K562 (cell line): ENCODE results near the gene RGS7. TPM values are rescaled to one million over a fixed set of nuclear protein-coding genes. Genes with fewer than 3 reads are reported as not detected.
"Not testable (repeated sequence)": the region's sequence is repeated elsewhere in the genome, so short reads cannot be mapped to it uniquely, and the experiment has no call there.

Source experiments
- ATAC-seq: fragments of 200-7000 bp; cut with Tn5 transposase; 3 replicates; pipeline ENCODE4 v1.9.1; 2020; ENCODE audit warnings: moderate library complexity
- BruUV-seq: library from RNA; stranded (reverse); fragments of 400-500 nt; replicated peaks from 2 replicates; lab custom pipeline; 2021; lab: Mats Ljungman, UMichigan
- CTCF ChIA-PET: fragments of 300-600 bp; formaldehyde crosslinking; extraction: SDS; loops from one replicate; lab custom pipeline; 2021; ENCODE audit warnings: low intra/inter-chr PET ratio; lab: Yijun Ruan, JAX
- POLR2A ChIA-PET: fragments of 300-600, 350-650 bp; sonication (Branson Sonifier 250); formaldehyde crosslinking; extraction: SDS; loops from one replicate; lab custom pipeline; 2021; ENCODE audit warnings: antibody characterized with exemption, inconsistent platforms; lab: Yijun Ruan, JAX
- DNase-seq, 4 experiments: peaks; one replicate each; pipeline versions ENCODE4 v3.0.0 to v3.0.0-alpha.2; 2011 to 2018; ENCODE audit warnings: low spot score in 3 of 4, mixed read lengths in 3 of 4; ENCODE audit errors: extremely low read depth in 1 of 4
- FAIRE-seq: peaks from 2 replicates; lab custom pipeline; 2011; peaks lifted over from hg19 to GRCh38; lab: Jason Lieb, UNC
- H2AFZ ChIP-seq: 2 replicates; pipeline ENCODE4 v1.6.0; 2011; ENCODE audit warnings: low read depth, low read length, control low read depth, inconsistent platforms
- H3K27ac ChIP-seq: fragments of 200-600 bp; 3 replicates; pipeline ENCODE4 v1.8.0; 2011; ENCODE audit warnings: low read depth, mild to moderate bottlenecking, control low read depth, inconsistent platforms, low read length, moderate library complexity, mixed read lengths; ENCODE audit errors: extremely low read depth
- H3K27me3 ChIP-seq, 2 experiments: fragments of 300-600 bp in 1 of 2; 2 replicates in 1 of 2; 3 replicates in 1 of 2; pipeline versions ENCODE4 v1.6.0 to v1.8.0; 2011; ENCODE audit warnings: inconsistent platforms in 2 of 2, low read length in 2 of 2, mild to moderate bottlenecking in 1 of 2, mixed read lengths in 1 of 2, moderate library complexity in 1 of 2; ENCODE audit not compliant: control insufficient read depth in 2 of 2, insufficient read depth in 2 of 2
- H3K36me3 ChIP-seq: fragments of 300-600 bp; 3 replicates; pipeline ENCODE4 v1.8.0; 2011; ENCODE audit warnings: mild to moderate bottlenecking, low read length, inconsistent platforms; ENCODE audit not compliant: control insufficient read depth, insufficient read depth
- H3K4me1 ChIP-seq, 2 experiments: fragments of 200-600 bp in 1 of 2; replicated peaks in 1 of 2; 2 replicates in 1 of 2; 3 replicates in 1 of 2; pipeline versions ENCODE4 v1.5.1 to v1.8.0; 2011; ENCODE audit warnings: inconsistent platforms in 2 of 2, low read length in 2 of 2, mild to moderate bottlenecking in 1 of 2, mixed read lengths in 1 of 2, moderate library complexity in 1 of 2; ENCODE audit not compliant: control insufficient read depth in 2 of 2, insufficient read depth in 2 of 2
- H3K4me2 ChIP-seq: 2 replicates; pipeline ENCODE4 v1.6.1; 2011; ENCODE audit warnings: low read length, control low read depth, inconsistent platforms, mixed read lengths; ENCODE audit not compliant: insufficient read depth
- H3K4me3 ChIP-seq: fragments of 200-600 bp; sonication (generic), shearing (Covaris generic); 2 replicates; pipeline ENCODE4 v1.5.1; 2016; ENCODE audit warnings: control low read depth, inconsistent platforms
- H3K79me2 ChIP-seq: fragments of 200-600 bp; 3 replicates; pipeline ENCODE4 v1.8.0; 2011; ENCODE audit warnings: low read length, inconsistent platforms; ENCODE audit not compliant: control insufficient read depth, insufficient read depth
- H3K9ac ChIP-seq, 2 experiments: 2 replicates each; pipeline versions ENCODE4 v1.6.0 to v1.6.1; 2011; ENCODE audit warnings: low read depth in 2 of 2, low read length in 2 of 2, control low read depth in 1 of 2, inconsistent platforms in 1 of 2, mild to moderate bottlenecking in 1 of 2, mixed read lengths in 1 of 2; ENCODE audit not compliant: insufficient read depth in 1 of 2
- H3K9me1 ChIP-seq: one replicate; pipeline ENCODE4 v1.6.0; 2011; ENCODE audit warnings: inconsistent platforms, mild to moderate bottlenecking, low read length, moderate library complexity; ENCODE audit not compliant: control insufficient read depth, insufficient read depth
- H3K9me3 ChIP-seq: replicated peaks from 2 replicates; pipeline ENCODE4 v1.5.1; 2011; ENCODE audit warnings: low read depth, low read length, inconsistent platforms; ENCODE audit not compliant: control insufficient read depth, insufficient read depth
- H4K20me1 ChIP-seq: replicated peaks from 2 replicates; pipeline ENCODE4 v1.6.1; 2011; ENCODE audit warnings: low read length, inconsistent platforms, mixed read lengths; ENCODE audit not compliant: control insufficient read depth, insufficient read depth
- CBX5 ChIP-seq: IDR thresholded peaks from 2 replicates; pipeline ENCODE4 v1.6.1; 2014; ENCODE audit warnings: low read depth, borderline replicate concordance
- HBP1 ChIP-seq: fragments of 450-650 bp; formaldehyde crosslinking; IDR thresholded peaks from 2 replicates; pipeline ENCODE4 v1.4.0; 2022; ENCODE audit warnings: missing genetic modification characterization
- HEY1 ChIP-seq: fragments of 250-450 bp; sonication (Bioruptor Pico); IDR thresholded peaks from 2 replicates; pipeline ENCODE4 v1.5.0; 2020; ENCODE audit warnings: mild to moderate bottlenecking, moderate library complexity, borderline replicate concordance
- MXI1 ChIP-seq: IDR thresholded peaks from 2 replicates; pipeline ENCODE4 v1.6.1; 2011; ENCODE audit warnings: low read depth, mild to moderate bottlenecking, improper control_type of control experiment, low read length
- NEUROD1 ChIP-seq: fragments of 150-350 bp; IDR thresholded peaks from 2 replicates; pipeline ENCODE4 v1.6.1; 2014; ENCODE audit warnings: borderline replicate concordance, low read length, low read depth; ENCODE audit not compliant: partially characterized antibody
- PHF8 ChIP-seq: fragments of 200-600 bp; sonication (generic); IDR thresholded peaks from 2 replicates; pipeline ENCODE4 v1.6.1; 2012; ENCODE audit warnings: mixed run types, mild to moderate bottlenecking, inconsistent platforms, low read length, moderate library complexity, borderline replicate concordance
- RFX1 ChIP-seq: fragments of 450-650 bp; IDR thresholded peaks from 2 replicates; pipeline ENCODE4 v1.6.1; 2016; ENCODE audit warnings: mild to moderate bottlenecking, moderate library complexity
- SRSF3 ChIP-seq: fragments of 200-400 bp; formaldehyde crosslinking; IDR thresholded peaks from 2 replicates; pipeline ENCODE4 v1.6.1; 2016; ENCODE audit warnings: mild to moderate bottlenecking, low read length, moderate library complexity; ENCODE audit not compliant: insufficient read depth
- SRSF7 ChIP-seq: fragments of 200-400 bp; formaldehyde crosslinking; optimal IDR thresholded peaks from 2 replicates; pipeline ENCODE3; 2017; ENCODE audit warnings: mild to moderate bottlenecking, low read depth, low read length
- TBL1XR1 ChIP-seq, 2 experiments: IDR thresholded peaks; 2 replicates each; pipeline ENCODE4 v1.6.1; 2012; ENCODE audit warnings: improper control_type of control experiment in 2 of 2, low read length in 2 of 2, mild to moderate bottlenecking in 1 of 2
- TCF7L2 ChIP-seq: fragments of 150-350 bp; IDR thresholded peaks from 2 replicates; pipeline ENCODE4 v1.6.1; 2016; ENCODE audit warnings: low read depth, mild to moderate bottlenecking, low read length, moderate library complexity
- ZKSCAN1 ChIP-seq: fragments of 150-350 bp; IDR thresholded peaks from 2 replicates; pipeline ENCODE4 v1.6.1; 2016; ENCODE audit warnings: low read depth, low read length
- ZNF143 ChIP-seq: sonication (generic); formaldehyde crosslinking; IDR thresholded peaks from 2 replicates; pipeline ENCODE4 v1.9.0; 2022; ENCODE audit warnings: mild to moderate bottlenecking, missing genetic modification reagents
- ZNF217 ChIP-seq: sonication (generic); formaldehyde crosslinking; IDR thresholded peaks from 2 replicates; pipeline ENCODE4 v1.8.0; 2022; ENCODE audit warnings: mild to moderate bottlenecking, missing genetic modification reagents
- ZNF232 ChIP-seq: sonication (generic); formaldehyde crosslinking; IDR thresholded peaks from 2 replicates; pipeline ENCODE4 v1.8.0; 2022; ENCODE audit warnings: mild to moderate bottlenecking, missing genetic modification reagents
- WGBS: fragments of 100-300 bp; shearing (Covaris generic); methylation state at CpG from one replicate; pipeline ENCODE4 v1.1.6; 2016; ENCODE audit warnings: low coverage, mixed read lengths; ENCODE audit not compliant: insufficient coverage; ENCODE audit errors: missing lambda C conversion rate; 5-methylcytosine and 5-hydroxymethylcytosine counted together
- in situ Hi-C: fragments of 300-500 bp; cut with MboI; formaldehyde crosslinking; loops from 4 replicates; pipeline ENCODE4 v1.15.0; 2018; ENCODE audit warnings: inconsistent platforms, mixed read lengths
- intact Hi-C: fragments of 100-400 bp; cut with micrococcal nuclease; formaldehyde crosslinking; loops from 2 replicates; pipeline ENCODE4 v1.14.2; 2022
- polyA plus RNA-seq, 8 experiments: library from polyadenylated mRNA; depleted of rRNA in 4 of 8; stranded (reverse) in 5 of 8; unstranded in 3 of 8; fragments of >200 nt; fragmentation: Nextera tagmentation in 2 of 8; fragmentation: Illumina TruSeq in 1 of 8; extraction: Ambion mirVana in 2 of 8; extraction: Trizol in 1 of 8; gene quantifications; 2 replicates each; pipeline versions ENCODE4 v1.2.1 to v1.2.3, GENCODE V29; 2011 to 2014; ENCODE audit warnings: inconsistent platforms in 1 of 8, missing spikeins in 1 of 8
- total RNA-seq, 7 experiments: library from RNA; depleted of rRNA in 6 of 7; stranded (reverse); fragments of >200 nt in 6 of 7; fragmentation: Illumina TruSeq in 2 of 7; extraction: Trizol in 2 of 7; gene quantifications; 2 replicates each; pipeline versions ENCODE4 v1.2.1 to v1.2.3, GENCODE V29; 2011 to 2021; ENCODE audit warnings: low replicate concordance in 1 of 7
- TF ChIP-seq, protein P1 (sequence below): sonication (generic); formaldehyde crosslinking; IDR thresholded peaks from 2 replicates; pipeline ENCODE4 v1.9.0; 2022; ENCODE audit warnings: mild to moderate bottlenecking, missing genetic modification reagents

Gene RGS7
- total and polyA plus RNA-seq, 9 of the 15 experiments (the other 6 are each of a cell fraction or from before 2014, with no cell fraction given): not detected

GRCh38 chr1:241088075-241088474 lies 268.9 kb downstream of the RGS7 start:
- DNase-seq, H3K36me3 ChIP-seq, CTCF ChIA-PET, ATAC-seq, POLR2A ChIA-PET, H3K27ac ChIP-seq, FAIRE-seq, H3K4me3 ChIP-seq, H3K9ac ChIP-seq, BruUV-seq, intact Hi-C loops, in situ Hi-C loops, H3K9me3 ChIP-seq, H2AFZ ChIP-seq, H3K9me1 ChIP-seq, H3K79me2 ChIP-seq, H3K27me3 ChIP-seq, H4K20me1 ChIP-seq, H3K4me1 ChIP-seq, H3K4me2 ChIP-seq: not testable (repeated sequence)
- 0% methylated on average over 2 of the region's 2 CpGs for WGBS

- Histone ChIP-seq H2AFZ (no peak overlapping the region), H3K9ac (no peak overlapping the region), H3K9me3 (no peaks in the 10 kb centered on the region; the same call in 1 of the 2 replicates), H3K36me3 (no peaks in the 10 kb centered on the region), H3K27me3 (no peaks in the 10 kb centered on the region), H3K4me2 (no peak overlapping the region), H3K4me3 (no peak overlapping the region), H3K27ac (no peak overlapping the region), H3K9me1 (no peaks in the 10 kb centered on the region), H4K20me1 (no peaks in the 10 kb centered on the region), H3K79me2 (no peaks in the 10 kb centered on the region), H3K4me1 (no peaks in the 10 kb centered on the region)
- no TSS peak for BruUV-seq
- 2% methylated on average over 6 of the region's 6 CpGs for WGBS
- in situ Hi-C loops (no loop called here), intact Hi-C loops (no loop called here)
- FAIRE-seq (no peak), DNase-seq (no peak), ATAC-seq (no peak)
- ChIA-PET POLR2A (no interaction called here), CTCF (no interaction called here)
- TF ChIP-seq RFX1 (no peak), ZNF217 (no peak), ZNF232 (CRISPR knock-in tag) (no peak), ZKSCAN1 (no peak), CBX5 (no peak), HBP1 (CRISPR knock-in tag) (no peak), SRSF3 (no peak), SRSF7 (no peak), MXI1 (no peak), NEUROD1 (no peak), ZNF143 (CRISPR knock-in tag) (no peak), TCF7L2 (no peak), PHF8 (no peak), HEY1 (no peak), TBL1XR1 (IDR thresholded peaks at IDR 0.05; ENCODE audit: low read length in 2 of 2) (no peak)
- TF ChIP-seq, protein P1, sequence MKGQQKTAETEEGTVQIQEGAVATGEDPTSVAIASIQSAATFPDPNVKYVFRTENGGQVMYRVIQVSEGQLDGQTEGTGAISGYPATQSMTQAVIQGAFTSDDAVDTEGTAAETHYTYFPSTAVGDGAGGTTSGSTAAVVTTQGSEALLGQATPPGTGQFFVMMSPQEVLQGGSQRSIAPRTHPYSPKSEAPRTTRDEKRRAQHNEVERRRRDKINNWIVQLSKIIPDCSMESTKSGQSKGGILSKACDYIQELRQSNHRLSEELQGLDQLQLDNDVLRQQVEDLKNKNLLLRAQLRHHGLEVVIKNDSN (CRISPR knock-in tag): no peak
These were observed 270.3 kb downstream of the RGS7 start for GRCh38 chr1:241086686-241087085.
